SK-N-SH (cell line): ENCODE results near the gene OTOA. TPM values are rescaled to one million over a fixed set of nuclear protein-coding genes. Genes with fewer than 3 reads are reported as not detected.

Experiments
- CTCF ChIA-PET: fragments of 300-600, 350-600 bp; formaldehyde crosslinking; extraction: SDS; loops from one replicate; lab custom pipeline; 2021; lab: Yijun Ruan, JAX
- POLR2A ChIA-PET: fragments of 350-600 bp; sonication (Branson Sonifier 250); formaldehyde crosslinking; extraction: SDS; loops from one replicate; lab custom pipeline; 2020; ENCODE audit warnings: antibody characterized with exemption, inconsistent platforms; lab: Yijun Ruan, JAX
- DNase-seq: peaks from one replicate; pipeline ENCODE4 v3.0.0; 2012
- H2AFZ ChIP-seq: fragments of 200-600 bp; sonication (generic); 2 replicates; pipeline ENCODE4 v1.8.1; 2016; ENCODE audit warnings: antibody characterized with exemption, mild to moderate bottlenecking, low read depth
- H3F3A ChIP-seq: fragments of 200-600 bp; sonication (generic); replicated peaks from 2 replicates; pipeline ENCODE3; 2016; ENCODE audit warnings: antibody characterized with exemption, mild to moderate bottlenecking; ENCODE audit not compliant: insufficient read depth
- H3K27ac ChIP-seq, 2 experiments: fragments of 200-500 bp in 1 of 2; fragments of 200-600 bp in 1 of 2; sonication (Bioruptor generic) in 1 of 2; sonication (generic), shearing (Covaris generic) in 1 of 2; 2 replicates each; pipeline versions ENCODE4 v1.5.1 to v1.6.1; 2014 to 2016; ENCODE audit warnings: low read depth in 2 of 2, inconsistent platforms in 1 of 2, low read length in 1 of 2, mild to moderate bottlenecking in 1 of 2, mixed read lengths in 1 of 2
- H3K27me3 ChIP-seq: fragments of 200-600 bp; sonication (generic), shearing (Covaris generic); 2 replicates; pipeline ENCODE4 v1.6.1; 2016; ENCODE audit warnings: mixed run types; ENCODE audit not compliant: insufficient read depth
- H3K36me3 ChIP-seq, 2 experiments: fragments of 200-500 bp in 1 of 2; fragments of 200-600 bp in 1 of 2; sonication (Bioruptor generic) in 1 of 2; sonication (generic) in 1 of 2; replicated peaks in 1 of 2; 2 replicates each; pipeline versions ENCODE3 to v1.5.1; 2014 to 2016; ENCODE audit warnings: low read length in 1 of 2, mild to moderate bottlenecking in 1 of 2; ENCODE audit not compliant: insufficient read depth in 2 of 2, control insufficient read depth in 1 of 2
- H3K4me1 ChIP-seq, 2 experiments: fragments of 200-500 bp in 1 of 2; fragments of 200-600 bp in 1 of 2; sonication (Bioruptor generic) in 1 of 2; sonication (generic), shearing (Covaris generic) in 1 of 2; 2 replicates each; pipeline versions ENCODE4 v1.5.1 to v1.6.1; 2014 to 2016; ENCODE audit warnings: low read depth in 1 of 2, low read length in 1 of 2, mixed run types in 1 of 2; ENCODE audit not compliant: insufficient read depth in 2 of 2, control insufficient read depth in 1 of 2
- H3K4me2 ChIP-seq: fragments of 200-600 bp; sonication (generic), shearing (Covaris generic); 2 replicates; pipeline ENCODE4 v1.6.1; 2017; ENCODE audit warnings: mixed run types
- H3K4me3 ChIP-seq, 2 experiments: fragments of 200-500 bp in 1 of 2; fragments of 200-600 bp in 1 of 2; sonication (Bioruptor generic) in 1 of 2; sonication (generic), shearing (Covaris generic) in 1 of 2; 2 replicates each; pipeline versions ENCODE4 v1.5.1 to v1.8.1; 2014 to 2016; ENCODE audit warnings: low read depth in 2 of 2, inconsistent platforms in 1 of 2, low read length in 1 of 2, mild to moderate bottlenecking in 1 of 2, mixed read lengths in 1 of 2, moderate library complexity in 1 of 2
- H3K79me2 ChIP-seq: fragments of 200-600 bp; sonication (generic); 2 replicates; pipeline ENCODE4 v1.8.1; 2017; ENCODE audit warnings: mild to moderate bottlenecking; ENCODE audit not compliant: insufficient read depth
- H3K9ac ChIP-seq: fragments of 200-600 bp; sonication (generic); 2 replicates; pipeline ENCODE4 v1.6.1; 2017; ENCODE audit warnings: mixed run types
- H3K9me2 ChIP-seq: fragments of 200-600 bp; sonication (generic); 2 replicates; pipeline ENCODE4 v1.6.1; 2017; ENCODE audit warnings: mixed run types
- H3K9me3 ChIP-seq: fragments of 200-600 bp; sonication (generic); 2 replicates; pipeline ENCODE4 v1.6.1; 2017; ENCODE audit warnings: mixed run types, mild to moderate bottlenecking, moderate library complexity
- H4K20me1 ChIP-seq: fragments of 200-600 bp; sonication (generic); 2 replicates; pipeline ENCODE4 v1.6.1; 2017; ENCODE audit warnings: mild to moderate bottlenecking, mixed run types; ENCODE audit not compliant: insufficient read depth
- EZH2phosphoT487 ChIP-seq: fragments of 200-600 bp; sonication (generic); IDR thresholded peaks from 2 replicates; pipeline ENCODE4 v1.6.1; 2017; ENCODE audit warnings: low read depth, mixed run types, mild to moderate bottlenecking, antibody characterized with exemption, moderate library complexity, borderline replicate concordance
- MEF2A ChIP-seq: IDR thresholded peaks from 2 replicates; pipeline ENCODE4 v1.4.0; 2012; ENCODE audit warnings: low read depth, borderline replicate concordance
- MXI1 ChIP-seq: IDR thresholded peaks from 2 replicates; pipeline ENCODE4 v1.6.1; 2012; ENCODE audit warnings: mild to moderate bottlenecking, low read depth, low read length, improper control_type of control experiment
- NFIC ChIP-seq: IDR thresholded peaks from 2 replicates; pipeline ENCODE4 v1.4.0; 2012; ENCODE audit warnings: borderline replicate concordance
- NRF1 ChIP-seq: IDR thresholded peaks from 2 replicates; pipeline ENCODE4 v1.6.1; 2012; ENCODE audit warnings: low read depth, mild to moderate bottlenecking, low read length
- RAD21 ChIP-seq: IDR thresholded peaks from 2 replicates; pipeline ENCODE4 v1.6.1; 2012; ENCODE audit warnings: mild to moderate bottlenecking, low read length
- RFX5 ChIP-seq: IDR thresholded peaks from 2 replicates; pipeline ENCODE4 v1.6.1; 2012; ENCODE audit warnings: mild to moderate bottlenecking, improper control_type of control experiment, low read length
- SIN3A ChIP-seq: IDR thresholded peaks from 2 replicates; pipeline ENCODE4 v1.6.1; 2012; ENCODE audit warnings: low read depth, mild to moderate bottlenecking, low read length, moderate library complexity, borderline replicate concordance
- TAF1 ChIP-seq: IDR thresholded peaks from 2 replicates; pipeline ENCODE4 v1.6.1; 2012; ENCODE audit warnings: low read depth, mild to moderate bottlenecking, low read length, moderate library complexity, borderline replicate concordance
- TCF12 ChIP-seq: IDR thresholded peaks from 2 replicates; pipeline ENCODE4 v1.4.0; 2012
- TEAD4 ChIP-seq: IDR thresholded peaks from 2 replicates; pipeline ENCODE4 v1.4.0; 2012; ENCODE audit warnings: mild to moderate bottlenecking, borderline replicate concordance; ENCODE audit not compliant: insufficient read depth
- YY1 ChIP-seq: IDR thresholded peaks from 2 replicates; pipeline ENCODE4 v1.4.0; 2012; ENCODE audit warnings: low read depth, mild to moderate bottlenecking
- whole genome bisulfite sequencing: methylation state at CpG from one replicate; pipeline ENCODE4 v1.1.6; 2017; ENCODE audit warnings: low lambda C conversion rate; 5-methylcytosine and 5-hydroxymethylcytosine counted together
- polyA plus RNA-seq, 3 experiments: library from polyadenylated mRNA; depleted of rRNA; stranded (reverse); fragments of >200 nt; gene quantifications; 2 replicates each; pipeline ENCODE4 v1.2.3, GENCODE V29; 2012
- TF ChIP-seq, protein P1 (sequence below): fragments of 200-600 bp; sonication (generic); IDR thresholded peaks from 2 replicates; pipeline ENCODE4 v1.6.1; 2017; ENCODE audit warnings: antibody characterized with exemption, mild to moderate bottlenecking, moderate library complexity
- TF ChIP-seq, protein P2 (sequence below): IDR thresholded peaks from 2 replicates; pipeline ENCODE4; 2012

OTOA gene
- 0.02 TPM in 2 replicates for polyA plus RNA-seq (2012; rRNA removed)
- 0.01 and 0.04 TPM in 2 replicates for polyA plus RNA-seq (2012; cell fraction: cytosol; rRNA removed)
- polyA plus RNA-seq (2012; cell fraction: nucleus; rRNA removed): 0.10 and 0.29 TPM in 2 replicates

DNA sequence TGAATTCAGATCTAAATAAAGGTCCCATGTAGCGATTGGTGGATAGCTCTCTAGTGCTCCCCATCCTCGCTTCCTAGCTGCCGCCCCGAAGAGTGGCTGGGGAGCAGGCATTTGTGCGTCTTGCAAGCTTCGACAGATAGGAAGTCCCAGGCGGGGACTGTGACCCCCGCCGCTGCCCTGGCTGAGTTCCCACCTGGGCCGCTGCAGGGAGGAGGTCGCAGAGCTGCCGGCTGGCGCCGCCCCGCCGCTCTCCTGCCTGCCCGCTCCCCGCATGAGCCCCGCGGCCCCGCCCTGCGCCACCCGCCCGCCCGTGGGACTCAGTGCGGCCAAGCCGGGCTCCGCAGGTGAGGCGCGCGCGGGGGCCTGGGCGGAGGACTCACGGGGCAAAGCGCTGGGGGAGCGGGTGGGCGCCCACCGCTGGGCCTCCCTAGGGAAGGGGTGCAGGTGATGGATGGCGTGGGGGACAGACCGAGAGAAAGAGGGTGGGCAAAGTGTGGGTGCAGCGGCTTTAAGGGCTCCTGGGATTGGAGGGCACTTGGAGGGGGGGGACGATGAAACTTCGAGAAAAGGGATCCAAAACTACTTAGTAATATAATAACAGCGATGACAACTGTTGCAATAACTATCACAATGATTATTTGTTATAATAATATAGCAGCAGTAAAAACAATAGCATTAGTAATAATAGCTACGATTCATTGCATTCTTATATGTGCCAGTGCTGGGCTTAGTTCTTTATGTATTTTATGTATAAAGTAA is at the start of gene OTOA:
Gene OTOA (plus strand): TSS at position 80 of the 759 bp plus-strand sequence. CDS start 14,547 bp downstream, outside the sequence.
- H3K79me2 ChIP-seq: no peaks in the 10 kb centered on the region
- peak; percentile 74 for DNase-seq
- H3K4me2 ChIP-seq: no peak within 1 kb of the TSS
- no peaks in the 10 kb centered on the region for H4K20me1 ChIP-seq
- H3K9me2 ChIP-seq: no peaks in the 10 kb centered on the region
- peaks cover 0 to 4% of the 10 kb centered on the region in 2 experiments for H3K36me3 ChIP-seq
- no peak within 1 kb of the TSS for H3K27ac ChIP-seq
- H3K4me3 ChIP-seq: no peak within 1 kb of the TSS
- no peak within 1 kb of the TSS for H3K9ac ChIP-seq
- ChIA-PET POLR2A (no interaction called here), CTCF (interaction anchor here (1.1 to 1.4 kb wide), 2 partner anchors 21 to 80 kb away, joined by 3 to 4 read pairs; no protein-coding TSS in a partner anchor)
- peaks cover 0 to 9% of the 10 kb centered on the region in 2 experiments; a peak in 1 of 4 replicates for H3K4me1 ChIP-seq
- no peak within 1 kb of the TSS for H2AFZ ChIP-seq
- no peaks in the 10 kb centered on the region for H3K9me3 ChIP-seq
- TF ChIP-seq RFX5 (no peak), TCF12 (no peak), YY1 (no peak)
- no peaks in the 10 kb centered on the region for H3K27me3 ChIP-seq
- WGBS: 52% methylated on average over 22 of the region's 45 CpGs
- H3F3A ChIP-seq: peaks cover 12% of the 10 kb centered on the region

DNA sequence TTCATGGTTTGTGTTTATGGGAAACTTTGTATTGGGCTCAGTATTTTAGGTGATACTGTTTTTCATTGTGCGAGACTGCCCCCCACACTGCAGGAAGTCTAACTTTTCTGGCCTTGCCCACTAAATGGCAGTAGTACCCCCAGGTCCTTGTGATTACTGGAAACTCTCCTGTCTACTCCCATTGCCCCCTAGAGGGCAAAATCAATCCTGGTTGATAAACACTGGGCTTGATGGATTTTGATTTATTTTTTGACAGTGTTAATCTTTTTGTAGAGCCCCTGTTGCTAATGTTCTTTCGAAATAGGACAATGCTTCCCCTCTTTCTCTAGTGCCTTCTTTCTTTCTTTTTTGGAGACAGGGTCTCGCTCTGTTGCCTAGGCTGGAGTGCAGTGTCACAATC is 48.9 kb upstream of the OTOA start:
- no peak overlapping the region for H2AFZ ChIP-seq
- H3K27ac ChIP-seq: peak overlapping the region in 1 of 2 experiments; percentile 52; a peak in 1 of 4 replicates
- H3K27me3 ChIP-seq: no peaks in the 10 kb centered on the region
- peaks cover 33% of the 10 kb centered on the region for H4K20me1 ChIP-seq
- DNase-seq: no peak
- H3F3A ChIP-seq: peaks cover 12% of the 10 kb centered on the region
- POLR2A ChIA-PET: no interaction called here
- H3K4me2 ChIP-seq: no peak overlapping the region
- H3K9me2 ChIP-seq: no peaks in the 10 kb centered on the region
- peaks cover 8 to 16% of the 10 kb centered on the region in 2 experiments for H3K36me3 ChIP-seq
- no peak overlapping the region for H3K9ac ChIP-seq
- H3K9me3 ChIP-seq: no peaks in the 10 kb centered on the region
- peaks cover 18 to 34% of the 10 kb centered on the region in 2 experiments for H3K4me1 ChIP-seq
- TF ChIP-seq NFIC: no peak
- no peak for TF ChIP-seq MXI1
- TF ChIP-seq, protein P1, sequence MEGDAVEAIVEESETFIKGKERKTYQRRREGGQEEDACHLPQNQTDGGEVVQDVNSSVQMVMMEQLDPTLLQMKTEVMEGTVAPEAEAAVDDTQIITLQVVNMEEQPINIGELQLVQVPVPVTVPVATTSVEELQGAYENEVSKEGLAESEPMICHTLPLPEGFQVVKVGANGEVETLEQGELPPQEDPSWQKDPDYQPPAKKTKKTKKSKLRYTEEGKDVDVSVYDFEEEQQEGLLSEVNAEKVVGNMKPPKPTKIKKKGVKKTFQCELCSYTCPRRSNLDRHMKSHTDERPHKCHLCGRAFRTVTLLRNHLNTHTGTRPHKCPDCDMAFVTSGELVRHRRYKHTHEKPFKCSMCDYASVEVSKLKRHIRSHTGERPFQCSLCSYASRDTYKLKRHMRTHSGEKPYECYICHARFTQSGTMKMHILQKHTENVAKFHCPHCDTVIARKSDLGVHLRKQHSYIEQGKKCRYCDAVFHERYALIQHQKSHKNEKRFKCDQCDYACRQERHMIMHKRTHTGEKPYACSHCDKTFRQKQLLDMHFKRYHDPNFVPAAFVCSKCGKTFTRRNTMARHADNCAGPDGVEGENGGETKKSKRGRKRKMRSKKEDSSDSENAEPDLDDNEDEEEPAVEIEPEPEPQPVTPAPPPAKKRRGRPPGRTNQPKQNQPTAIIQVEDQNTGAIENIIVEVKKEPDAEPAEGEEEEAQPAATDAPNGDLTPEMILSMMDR: peak; percentile 35; the same call in 1 of the 2 replicates
- TF ChIP-seq RFX5: no peak
- 93% methylated on average over 3 of the region's 3 CpGs for WGBS
- no peak overlapping the region for H3K4me3 ChIP-seq
- CTCF ChIA-PET: no interaction called here
- H3K79me2 ChIP-seq: peaks cover 95% of the 10 kb centered on the region

DNA sequence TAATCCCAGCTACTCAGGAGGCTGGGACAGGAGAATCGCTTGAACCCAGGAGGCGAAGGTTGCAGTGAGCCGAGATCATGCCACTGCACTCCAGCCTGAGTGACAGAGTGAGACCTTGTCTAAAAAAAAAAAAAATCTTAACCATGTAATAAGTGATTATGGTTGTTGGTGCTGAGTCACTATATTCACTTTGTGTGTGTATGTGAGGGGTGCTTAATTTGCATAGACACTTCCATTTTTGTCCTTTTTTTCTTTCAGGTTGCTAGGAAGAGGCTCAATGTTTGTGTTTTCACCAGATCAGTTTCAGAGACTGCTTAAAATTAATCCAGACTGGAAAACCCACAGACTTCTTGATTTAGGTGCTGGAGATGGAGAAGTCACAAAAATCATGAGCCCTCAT is 46.2 kb upstream of the OTOA start:
- no peak overlapping the region for H3K9ac ChIP-seq
- 100% methylated on average over 3 of the region's 3 CpGs for WGBS
- H3K27me3 ChIP-seq: no peaks in the 10 kb centered on the region
- peaks cover 8% of the 10 kb centered on the region for H4K20me1 ChIP-seq
- H3K27ac ChIP-seq: no peak overlapping the region
- H3K9me2 ChIP-seq: no peaks in the 10 kb centered on the region
- no peak overlapping the region for H3K4me3 ChIP-seq
- peaks cover 8 to 12% of the 10 kb centered on the region in 2 experiments for H3K36me3 ChIP-seq
- peaks cover 87% of the 10 kb centered on the region for H3K79me2 ChIP-seq
- no peak overlapping the region for H2AFZ ChIP-seq
- H3K4me2 ChIP-seq: no peak overlapping the region
- H3K4me1 ChIP-seq: peaks cover 15 to 16% of the 10 kb centered on the region in 2 experiments
- ChIA-PET CTCF (interaction anchor here (1.0 kb wide), 1 partner anchor 17 kb away, joined by 3 read pairs; no protein-coding TSS in a partner anchor), POLR2A (no interaction called here)
- no peak for TF ChIP-seq TEAD4
- TF ChIP-seq TCF12: no peak
- TF ChIP-seq TAF1: no peak
- no peak for TF ChIP-seq MEF2A
- TF ChIP-seq, protein P2, sequence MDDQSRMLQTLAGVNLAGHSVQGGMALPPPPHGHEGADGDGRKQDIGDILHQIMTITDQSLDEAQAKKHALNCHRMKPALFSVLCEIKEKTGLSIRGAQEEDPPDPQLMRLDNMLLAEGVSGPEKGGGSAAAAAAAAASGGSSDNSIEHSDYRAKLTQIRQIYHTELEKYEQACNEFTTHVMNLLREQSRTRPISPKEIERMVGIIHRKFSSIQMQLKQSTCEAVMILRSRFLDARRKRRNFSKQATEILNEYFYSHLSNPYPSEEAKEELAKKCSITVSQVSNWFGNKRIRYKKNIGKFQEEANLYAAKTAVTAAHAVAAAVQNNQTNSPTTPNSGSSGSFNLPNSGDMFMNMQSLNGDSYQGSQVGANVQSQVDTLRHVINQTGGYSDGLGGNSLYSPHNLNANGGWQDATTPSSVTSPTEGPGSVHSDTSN: no peak
- no peak for TF ChIP-seq YY1
- TF ChIP-seq NRF1: no peak
- no peak for TF ChIP-seq RAD21
- no peak for TF ChIP-seq EZH2phosphoT487
- no peak for TF ChIP-seq SIN3A
- TF ChIP-seq MXI1: no peak
- no peaks in the 10 kb centered on the region for H3K9me3 ChIP-seq
- H3F3A ChIP-seq: peaks cover 12% of the 10 kb centered on the region
- DNase-seq: no peak
